ENCODE measurements around the gene DPP6. TPM values are rescaled to one million over a fixed set of nuclear protein-coding genes. Genes with fewer than 3 reads are reported as not detected.

The DPP6 gene
- total RNA-seq, 1 experiment from 2014 or later = not detected

DNA sequence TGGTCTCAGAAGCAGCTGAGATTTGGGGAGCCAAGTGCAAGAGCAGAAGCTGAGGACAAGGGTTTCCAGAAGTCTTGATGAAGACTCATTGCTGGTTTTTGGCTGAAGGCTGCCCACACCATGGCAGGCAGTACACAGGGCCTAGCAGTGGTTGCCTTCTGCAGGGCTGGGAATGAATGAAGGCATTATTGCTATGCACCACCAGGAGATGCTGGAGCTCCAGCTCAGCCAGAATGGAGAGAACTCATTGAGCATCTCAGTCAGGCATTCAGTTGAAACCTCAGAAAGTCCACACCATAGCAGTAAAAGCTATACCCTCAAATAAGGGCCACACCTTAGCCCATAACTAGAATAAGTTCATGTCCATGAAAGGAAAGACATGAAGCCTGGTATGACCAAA, 190.5 kb downstream of the DPP6 start:
- Histone ChIP-seq H3K36me3 (ENCODE audit: control insufficient read depth, insufficient read depth, low read length) (no peaks in the 10 kb centered on the region), H3K4me3 (ENCODE audit: low read depth in 2 of 2, low read length in 2 of 2) (no peak overlapping the region), H3K4me1 (ENCODE audit: control insufficient read depth, insufficient read depth, low read length) (no peaks in the 10 kb centered on the region), H3K27ac (ENCODE audit: low read length) (no peak overlapping the region), H3K27me3 (ENCODE audit: control insufficient read depth, insufficient read depth, low read length) (no peaks in the 10 kb centered on the region), H3K9me3 (ENCODE audit: control insufficient read depth, insufficient read depth, low read depth, low read length) (no peaks in the 10 kb centered on the region; the same call in 1 of the 2 replicates)
- DNase-seq (ENCODE audit: low read depth, low spot score) (no peak), ATAC-seq (no peak)
- intact Hi-C loops (cut with micrococcal nuclease; ENCODE audit: unreplicated experiment) (no loop called here), in situ Hi-C loops (cut with HindIII; ENCODE audit: low pct_unique_long_range_greater_than_20kb, low sequenced_read_pairs) (no loop called here)
- no peak for TF ChIP-seq SIN3A (IDR thresholded peaks at IDR 0.05; ENCODE audit: borderline replicate concordance, insufficient read depth, low read depth, low read length)
- no peak for TF ChIP-seq POLR2AphosphoS5 (IDR thresholded peaks at IDR 0.05; ENCODE audit: low read depth, low read length)
- TF ChIP-seq, protein P1, sequence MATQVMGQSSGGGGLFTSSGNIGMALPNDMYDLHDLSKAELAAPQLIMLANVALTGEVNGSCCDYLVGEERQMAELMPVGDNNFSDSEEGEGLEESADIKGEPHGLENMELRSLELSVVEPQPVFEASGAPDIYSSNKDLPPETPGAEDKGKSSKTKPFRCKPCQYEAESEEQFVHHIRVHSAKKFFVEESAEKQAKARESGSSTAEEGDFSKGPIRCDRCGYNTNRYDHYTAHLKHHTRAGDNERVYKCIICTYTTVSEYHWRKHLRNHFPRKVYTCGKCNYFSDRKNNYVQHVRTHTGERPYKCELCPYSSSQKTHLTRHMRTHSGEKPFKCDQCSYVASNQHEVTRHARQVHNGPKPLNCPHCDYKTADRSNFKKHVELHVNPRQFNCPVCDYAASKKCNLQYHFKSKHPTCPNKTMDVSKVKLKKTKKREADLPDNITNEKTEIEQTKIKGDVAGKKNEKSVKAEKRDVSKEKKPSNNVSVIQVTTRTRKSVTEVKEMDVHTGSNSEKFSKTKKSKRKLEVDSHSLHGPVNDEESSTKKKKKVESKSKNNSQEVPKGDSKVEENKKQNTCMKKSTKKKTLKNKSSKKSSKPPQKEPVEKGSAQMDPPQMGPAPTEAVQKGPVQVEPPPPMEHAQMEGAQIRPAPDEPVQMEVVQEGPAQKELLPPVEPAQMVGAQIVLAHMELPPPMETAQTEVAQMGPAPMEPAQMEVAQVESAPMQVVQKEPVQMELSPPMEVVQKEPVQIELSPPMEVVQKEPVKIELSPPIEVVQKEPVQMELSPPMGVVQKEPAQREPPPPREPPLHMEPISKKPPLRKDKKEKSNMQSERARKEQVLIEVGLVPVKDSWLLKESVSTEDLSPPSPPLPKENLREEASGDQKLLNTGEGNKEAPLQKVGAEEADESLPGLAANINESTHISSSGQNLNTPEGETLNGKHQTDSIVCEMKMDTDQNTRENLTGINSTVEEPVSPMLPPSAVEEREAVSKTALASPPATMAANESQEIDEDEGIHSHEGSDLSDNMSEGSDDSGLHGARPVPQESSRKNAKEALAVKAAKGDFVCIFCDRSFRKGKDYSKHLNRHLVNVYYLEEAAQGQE (IDR thresholded peaks at IDR 0.05; ENCODE audit: insufficient read depth in 1 of 2, low read depth in 2 of 2, low read length in 1 of 2) = no peak
- no peak for TF ChIP-seq TCF7L2 (IDR thresholded peaks at IDR 0.05; ENCODE audit: low read depth, low read length)
- TF ChIP-seq, protein P2, sequence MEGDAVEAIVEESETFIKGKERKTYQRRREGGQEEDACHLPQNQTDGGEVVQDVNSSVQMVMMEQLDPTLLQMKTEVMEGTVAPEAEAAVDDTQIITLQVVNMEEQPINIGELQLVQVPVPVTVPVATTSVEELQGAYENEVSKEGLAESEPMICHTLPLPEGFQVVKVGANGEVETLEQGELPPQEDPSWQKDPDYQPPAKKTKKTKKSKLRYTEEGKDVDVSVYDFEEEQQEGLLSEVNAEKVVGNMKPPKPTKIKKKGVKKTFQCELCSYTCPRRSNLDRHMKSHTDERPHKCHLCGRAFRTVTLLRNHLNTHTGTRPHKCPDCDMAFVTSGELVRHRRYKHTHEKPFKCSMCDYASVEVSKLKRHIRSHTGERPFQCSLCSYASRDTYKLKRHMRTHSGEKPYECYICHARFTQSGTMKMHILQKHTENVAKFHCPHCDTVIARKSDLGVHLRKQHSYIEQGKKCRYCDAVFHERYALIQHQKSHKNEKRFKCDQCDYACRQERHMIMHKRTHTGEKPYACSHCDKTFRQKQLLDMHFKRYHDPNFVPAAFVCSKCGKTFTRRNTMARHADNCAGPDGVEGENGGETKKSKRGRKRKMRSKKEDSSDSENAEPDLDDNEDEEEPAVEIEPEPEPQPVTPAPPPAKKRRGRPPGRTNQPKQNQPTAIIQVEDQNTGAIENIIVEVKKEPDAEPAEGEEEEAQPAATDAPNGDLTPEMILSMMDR (IDR thresholded peaks at IDR 0.05) = no peak
- BruUV-seq (replicated peaks) = no TSS peak
- CTCF ChIA-PET = no interaction called here
- POLR2A ChIA-PET = no interaction called here

DNA sequence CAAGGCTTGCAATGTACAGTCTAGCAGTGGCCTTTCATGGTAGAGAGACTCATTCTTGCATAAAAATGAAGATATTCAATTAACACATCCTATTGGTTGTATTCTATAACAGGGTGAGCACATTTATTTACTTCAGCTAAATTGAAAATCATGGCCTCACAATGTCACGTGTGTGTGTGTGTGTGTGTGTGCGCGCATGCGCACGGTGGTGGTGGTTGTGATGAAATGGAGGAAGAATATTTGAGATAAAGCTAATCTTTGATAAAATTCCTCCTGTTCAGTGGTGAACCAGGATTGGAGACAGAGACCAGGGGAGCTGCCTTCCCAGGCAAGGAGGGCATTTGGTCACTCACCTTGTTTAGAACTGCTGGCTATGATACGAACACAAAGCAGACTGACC, 199.8 kb downstream of the DPP6 start:
- in situ Hi-C loops (cut with HindIII; ENCODE audit: low pct_unique_long_range_greater_than_20kb, low sequenced_read_pairs) (no loop called here), intact Hi-C loops (cut with micrococcal nuclease; ENCODE audit: unreplicated experiment) (no loop called here)
- no peak overlapping the region for H3K4me3 ChIP-seq (ENCODE audit: low read depth in 2 of 2, low read length in 2 of 2)
- no peaks in the 10 kb centered on the region for H3K36me3 ChIP-seq (ENCODE audit: control insufficient read depth, insufficient read depth, low read length)
- ChIA-PET CTCF (no interaction called here), POLR2A (no interaction called here)
- no TSS peak for BruUV-seq (replicated peaks)
- no peaks in the 10 kb centered on the region for H3K4me1 ChIP-seq (ENCODE audit: control insufficient read depth, insufficient read depth, low read length)
- ATAC-seq (no peak), DNase-seq (ENCODE audit: low read depth, low spot score) (no peak)
- H3K27me3 ChIP-seq (ENCODE audit: control insufficient read depth, insufficient read depth, low read length) = no peaks in the 10 kb centered on the region
- TF ChIP-seq, protein P1 (IDR thresholded peaks at IDR 0.05; ENCODE audit: insufficient read depth in 1 of 2, low read depth in 2 of 2, low read length in 1 of 2) = no peak
- TF ChIP-seq POLR2AphosphoS5 (IDR thresholded peaks at IDR 0.05; ENCODE audit: low read depth, low read length) = no peak
- no peak for TF ChIP-seq SIN3A (IDR thresholded peaks at IDR 0.05; ENCODE audit: borderline replicate concordance, insufficient read depth, low read depth, low read length)
- TF ChIP-seq TCF7L2 (IDR thresholded peaks at IDR 0.05; ENCODE audit: low read depth, low read length) = no peak
- TF ChIP-seq, protein P2 (IDR thresholded peaks at IDR 0.05) = no peak
- no peaks in the 10 kb centered on the region for H3K9me3 ChIP-seq (ENCODE audit: control insufficient read depth, insufficient read depth, low read depth, low read length)
- H3K27ac ChIP-seq (ENCODE audit: low read length) = no peak overlapping the region

Measured in Panc1 (cell line).